Astrocyte (in vitro differentiated cells and primary cell): ENCODE data around the gene RIIAD1.

ENCODE experiments used
- CTCF ChIP-seq: IDR thresholded peaks from 2 replicates; pipeline ENCODE4 v1.5.1; 2011; ENCODE audit warnings: low read depth, mild to moderate bottlenecking, inconsistent platforms, low read length, moderate library complexity; ENCODE audit not compliant: insufficient read depth
- EZH2 ChIP-seq: IDR thresholded peaks from 2 replicates; pipeline ENCODE4 v1.6.1; 2012; ENCODE audit warnings: mild to moderate bottlenecking, low read length, inconsistent platforms; ENCODE audit not compliant: insufficient read depth

GRCh38 chr1:151686561-151686960 is 34.8 kb upstream of the RIIAD1 start:
- no peak for TF ChIP-seq CTCF
- no peak for TF ChIP-seq EZH2
